HL-60 (cell line): ENCODE data around the gene SPI1.

Experiments
- DNase-seq, 2 experiments: peaks; one replicate each; pipeline ENCODE4 v3.0.0-alpha.2; 2010 to 2020; ENCODE audit warnings: low read depth in 1 of 2, low spot score in 1 of 2
- H3K27ac ChIP-seq: fragments of 250-450 bp; sonication (Bioruptor Pico); replicated peaks from 2 replicates; pipeline ENCODE4 v1.5.1; 2020; ENCODE audit warnings: mild to moderate bottlenecking, moderate library complexity
- H3K27me3 ChIP-seq: fragments of 250-450 bp; sonication (Bioruptor Pico); 2 replicates; pipeline ENCODE4 v1.5.1; 2021; ENCODE audit warnings: mild to moderate bottlenecking, moderate library complexity; ENCODE audit not compliant: insufficient read depth, poor library complexity, severe bottlenecking
- H3K4me3 ChIP-seq: replicated peaks from 2 replicates; pipeline ENCODE4 v1.5.1; 2011; ENCODE audit warnings: mild to moderate bottlenecking, control low read depth, low read length; ENCODE audit not compliant: insufficient read depth
- POLR2AphosphoS5 ChIP-seq: IDR thresholded peaks from 2 replicates; pipeline ENCODE4 v1.6.1; 2012; ENCODE audit warnings: low read depth
- REST ChIP-seq: IDR thresholded peaks from 2 replicates; pipeline ENCODE4 v1.6.1; 2012; ENCODE audit warnings: low read depth; ENCODE audit not compliant: insufficient replicate concordance
- SPI1 ChIP-seq: IDR thresholded peaks from 2 replicates; pipeline ENCODE4 v1.6.1; 2012; ENCODE audit warnings: low read depth, mild to moderate bottlenecking, borderline replicate concordance
- TF ChIP-seq, protein P1 (sequence below): IDR thresholded peaks from one replicate; pipeline ENCODE4 v1.5.1; 2011; ENCODE audit warnings: low read length, control low read depth, inconsistent platforms; ENCODE audit not compliant: insufficient read depth

SPI1 gene

GRCh38 chr11:47389577-47390421 is 11.5 kb upstream of the SPI1 start:
- TF ChIP-seq POLR2AphosphoS5 (no peak; the same call in 1 of the 2 replicates), SPI1 (no peak), REST (no peak)
- H3K27me3 ChIP-seq: no peaks in the 10 kb centered on the region
- peak in 1 of 2 experiments; percentile 66 for DNase-seq
- H3K27ac ChIP-seq: peak overlapping the region; percentile 100
- peak overlapping the region; percentile 30 for H3K4me3 ChIP-seq

DNA sequence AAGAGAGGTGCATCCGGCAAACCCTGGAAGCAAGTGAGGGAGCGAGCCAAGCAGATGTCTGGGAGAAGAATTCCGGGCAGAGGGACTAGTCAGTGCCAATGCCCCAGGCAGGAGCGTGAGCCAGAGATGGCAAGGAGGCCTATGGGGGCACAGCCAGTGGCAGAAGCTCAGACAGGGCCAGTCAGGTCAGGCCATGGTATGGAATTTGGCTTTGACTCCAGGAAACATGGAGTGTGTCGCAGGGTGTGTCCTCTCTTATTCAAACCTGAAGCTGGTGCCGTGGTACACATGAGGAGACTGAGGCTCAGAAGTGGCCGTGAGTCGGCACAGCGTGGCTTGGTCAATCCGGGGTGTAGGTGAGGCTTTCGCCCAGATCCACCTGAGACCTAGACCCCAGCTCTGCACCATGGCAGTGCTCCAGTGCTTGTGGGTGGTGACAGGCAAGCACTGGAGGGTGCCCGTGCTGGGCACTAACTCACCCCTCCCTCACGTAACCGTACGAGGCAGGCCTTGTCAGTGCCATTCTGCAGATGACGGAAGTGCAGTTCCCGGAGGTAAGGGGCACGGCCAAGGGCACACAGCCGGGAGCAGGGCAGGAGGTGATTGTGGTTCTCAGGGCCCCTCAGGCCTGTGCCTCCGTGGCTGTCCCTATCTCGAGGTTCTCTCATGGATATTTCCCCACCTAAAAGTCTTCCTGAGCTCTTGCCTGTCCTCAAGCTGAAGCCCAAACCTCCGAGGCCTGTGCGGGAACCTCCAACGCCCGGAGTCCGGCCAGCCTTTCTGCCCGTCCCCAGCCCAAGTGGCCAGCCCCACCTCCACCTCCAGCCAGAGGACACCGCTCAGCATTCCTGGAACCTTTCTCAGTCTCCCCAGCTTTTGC is 10.6 kb upstream of the SPI1 start:
- peak; percentile 77 to 89 for DNase-seq
- peak overlapping the region; percentile 100 for H3K27ac ChIP-seq
- no peaks in the 10 kb centered on the region for H3K27me3 ChIP-seq
- TF ChIP-seq REST: no peak
- peak; percentile 67; the same call in 1 of the 2 replicates for TF ChIP-seq SPI1
- peak; percentile 79 for TF ChIP-seq POLR2AphosphoS5
- H3K4me3 ChIP-seq: peak overlapping the region; percentile 30

- Histone ChIP-seq H3K27me3 (no peaks in the 10 kb centered on the region), H3K4me3 (no peak overlapping the region), H3K27ac (peak overlapping the region; percentile 100)
- TF ChIP-seq, protein P1, sequence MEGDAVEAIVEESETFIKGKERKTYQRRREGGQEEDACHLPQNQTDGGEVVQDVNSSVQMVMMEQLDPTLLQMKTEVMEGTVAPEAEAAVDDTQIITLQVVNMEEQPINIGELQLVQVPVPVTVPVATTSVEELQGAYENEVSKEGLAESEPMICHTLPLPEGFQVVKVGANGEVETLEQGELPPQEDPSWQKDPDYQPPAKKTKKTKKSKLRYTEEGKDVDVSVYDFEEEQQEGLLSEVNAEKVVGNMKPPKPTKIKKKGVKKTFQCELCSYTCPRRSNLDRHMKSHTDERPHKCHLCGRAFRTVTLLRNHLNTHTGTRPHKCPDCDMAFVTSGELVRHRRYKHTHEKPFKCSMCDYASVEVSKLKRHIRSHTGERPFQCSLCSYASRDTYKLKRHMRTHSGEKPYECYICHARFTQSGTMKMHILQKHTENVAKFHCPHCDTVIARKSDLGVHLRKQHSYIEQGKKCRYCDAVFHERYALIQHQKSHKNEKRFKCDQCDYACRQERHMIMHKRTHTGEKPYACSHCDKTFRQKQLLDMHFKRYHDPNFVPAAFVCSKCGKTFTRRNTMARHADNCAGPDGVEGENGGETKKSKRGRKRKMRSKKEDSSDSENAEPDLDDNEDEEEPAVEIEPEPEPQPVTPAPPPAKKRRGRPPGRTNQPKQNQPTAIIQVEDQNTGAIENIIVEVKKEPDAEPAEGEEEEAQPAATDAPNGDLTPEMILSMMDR: no peak
- TF ChIP-seq SPI1: peak; percentile 73
- TF ChIP-seq POLR2AphosphoS5: peak; percentile 42; the same call in 1 of the 2 replicates
- DNase-seq: peak; percentile 83 to 96
These were observed 9.8 kb upstream of the SPI1 start for GRCh38 chr11:47387944-47388696.

DNA sequence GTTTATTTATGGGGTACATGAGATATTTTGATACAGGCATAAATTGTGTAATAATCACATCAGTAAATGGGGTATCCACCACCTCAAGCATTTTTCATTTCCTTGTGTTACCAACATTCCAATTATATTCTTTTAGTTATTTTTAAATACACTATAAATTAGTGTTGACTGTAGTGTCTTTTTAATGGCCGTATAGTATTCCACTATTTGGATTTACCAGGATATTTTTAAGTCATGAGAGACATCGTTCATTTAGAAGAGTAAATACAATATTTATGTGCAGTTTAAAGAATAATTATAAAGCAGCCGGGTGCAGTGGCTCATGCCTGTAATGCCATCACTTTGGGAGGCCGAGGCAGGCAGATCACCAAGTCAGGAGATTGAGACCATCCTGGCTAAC is 6.2 kb upstream of the SPI1 start:
- no peak for TF ChIP-seq POLR2AphosphoS5
- no peak for TF ChIP-seq SPI1

More for the DNA sequence above, 6.2 kb upstream of the SPI1 start:
- no peak for DNase-seq
- Histone ChIP-seq H3K27me3 (no peaks in the 10 kb centered on the region), H3K27ac (no peak overlapping the region), H3K4me3 (no peak overlapping the region)
